Gastrocnemius medialis (tissue), 4 donors: ENCODE results near the gene ANKRD39.

Experiments
- POLR2A ChIP-seq, 2 donors: fragments of 450-650 bp; IDR thresholded peaks; one replicate each; pipeline ENCODE4 v1.6.1; 2017; ENCODE audit warnings: antibody characterized with exemption in 2 of 2, mild to moderate bottlenecking in 2 of 2, moderate library complexity in 2 of 2
- TF ChIP-seq, protein P1 (sequence below), 5 experiments: fragments of 450-650 bp in 3 of 5; fragments of 200-600 bp in 2 of 5; sonication (generic) in 2 of 5; IDR thresholded peaks in 4 of 5; conservative IDR thresholded peaks in 1 of 5; 1 replicate in 4 of 5; 2 replicates in 1 of 5; pipeline ENCODE4 v1.5.1; 2016 to 2019; ENCODE audit warnings: antibody characterized with exemption in 5 of 5, mild to moderate bottlenecking in 3 of 5, moderate library complexity in 3 of 5

DNA sequence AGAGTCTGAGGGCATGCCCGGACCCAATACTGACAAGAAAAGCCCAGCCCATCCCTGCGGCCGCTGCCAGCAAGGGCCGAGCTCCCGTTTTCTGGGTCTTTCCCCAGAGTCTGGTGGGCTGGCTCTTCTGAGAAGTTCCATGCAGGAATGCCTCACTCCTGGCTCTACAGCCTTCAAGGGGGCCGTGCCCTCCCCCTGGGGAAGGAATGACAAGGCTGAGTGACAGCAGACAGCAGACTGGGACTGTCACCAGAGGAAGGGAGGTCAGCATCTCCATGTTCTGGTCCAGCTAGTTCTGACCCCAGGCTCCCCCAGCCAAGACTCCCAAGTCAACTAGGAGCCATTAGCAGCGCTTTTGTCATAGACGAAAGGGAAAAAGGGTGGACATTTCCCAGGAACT, 25.1 kb upstream of the ANKRD39 start:
- TF ChIP-seq, protein P1, sequence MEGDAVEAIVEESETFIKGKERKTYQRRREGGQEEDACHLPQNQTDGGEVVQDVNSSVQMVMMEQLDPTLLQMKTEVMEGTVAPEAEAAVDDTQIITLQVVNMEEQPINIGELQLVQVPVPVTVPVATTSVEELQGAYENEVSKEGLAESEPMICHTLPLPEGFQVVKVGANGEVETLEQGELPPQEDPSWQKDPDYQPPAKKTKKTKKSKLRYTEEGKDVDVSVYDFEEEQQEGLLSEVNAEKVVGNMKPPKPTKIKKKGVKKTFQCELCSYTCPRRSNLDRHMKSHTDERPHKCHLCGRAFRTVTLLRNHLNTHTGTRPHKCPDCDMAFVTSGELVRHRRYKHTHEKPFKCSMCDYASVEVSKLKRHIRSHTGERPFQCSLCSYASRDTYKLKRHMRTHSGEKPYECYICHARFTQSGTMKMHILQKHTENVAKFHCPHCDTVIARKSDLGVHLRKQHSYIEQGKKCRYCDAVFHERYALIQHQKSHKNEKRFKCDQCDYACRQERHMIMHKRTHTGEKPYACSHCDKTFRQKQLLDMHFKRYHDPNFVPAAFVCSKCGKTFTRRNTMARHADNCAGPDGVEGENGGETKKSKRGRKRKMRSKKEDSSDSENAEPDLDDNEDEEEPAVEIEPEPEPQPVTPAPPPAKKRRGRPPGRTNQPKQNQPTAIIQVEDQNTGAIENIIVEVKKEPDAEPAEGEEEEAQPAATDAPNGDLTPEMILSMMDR (IDR thresholded peaks at IDR 0.05 in 4 of 5, conservative IDR thresholded peaks at IDR 0.05 in 1 of 5) = no peak
- TF ChIP-seq POLR2A (IDR thresholded peaks at IDR 0.05) = no peak
